ENCODE measurements around the gene DTYMK. TPM values are rescaled to one million over a fixed set of nuclear protein-coding genes. Genes with fewer than 3 reads are reported as not detected.
"Not testable (repeated sequence)": the region's sequence is repeated elsewhere in the genome, so short reads cannot be mapped to it uniquely, and the experiment has no call there.

Gene DTYMK
- total RNA-seq, 2 experiments from 2014 or later = 79.9 to 95.5 TPM

DNA sequence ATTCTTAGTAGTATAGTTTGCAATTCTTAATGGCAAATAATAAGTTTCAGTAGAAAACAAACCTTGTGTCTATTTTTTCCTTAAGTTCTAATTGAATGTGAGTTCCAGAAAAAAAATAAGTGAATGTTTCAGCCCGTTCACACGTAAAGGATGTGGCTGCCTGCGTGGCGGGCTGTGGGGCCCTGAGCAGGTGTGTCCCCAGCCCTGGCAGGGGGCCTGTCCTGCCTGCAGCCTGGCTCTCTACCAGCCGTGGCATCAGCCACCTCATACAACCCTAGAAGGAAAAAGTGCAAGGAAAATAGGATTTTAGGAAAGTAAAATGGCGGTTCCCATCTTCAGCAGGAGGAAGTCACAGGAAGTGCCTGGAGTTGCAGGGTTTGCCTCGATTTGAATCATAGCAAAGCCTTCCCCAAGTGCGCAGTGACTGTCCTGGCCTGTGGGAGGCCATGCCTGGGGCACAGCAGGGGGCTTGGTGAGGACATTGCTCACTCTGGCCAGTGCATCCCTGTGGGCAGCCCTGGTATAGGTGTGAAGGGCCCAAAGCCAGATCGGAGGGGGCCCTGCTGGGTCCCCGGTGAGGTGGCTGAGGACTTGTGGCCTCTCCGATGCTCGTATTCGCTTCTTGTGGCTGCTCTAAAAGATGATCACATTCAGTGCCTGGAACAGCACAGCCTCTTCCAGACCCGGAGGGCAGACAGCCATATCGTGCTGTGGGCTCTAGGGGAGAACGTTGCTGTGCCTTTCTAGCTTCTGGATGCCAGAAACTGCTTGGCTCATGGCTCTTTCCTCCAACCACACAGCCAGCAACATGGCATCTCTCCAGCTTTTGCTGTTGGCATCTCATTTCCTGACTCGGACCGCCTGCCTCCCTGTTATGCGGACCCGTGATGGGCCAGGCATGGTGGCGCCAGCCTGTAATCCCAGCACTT, 12.6 kb downstream of the DTYMK start:
- Mint-ChIP-seq H3K27ac (peak overlapping the region; percentile 32), H3K27me3 (no peaks in the 10 kb centered on the region), H3K9me3 (ENCODE audit: low read depth) (no peaks in the 10 kb centered on the region), H3K4me1 (peaks cover 18% of the 10 kb centered on the region), H3K36me3 (peaks cover 15% of the 10 kb centered on the region), H3K4me3 (no peak overlapping the region)
- CTCF ChIA-PET = no interaction called here
- no peak for ATAC-seq
- DNase-seq = no peak

DNA sequence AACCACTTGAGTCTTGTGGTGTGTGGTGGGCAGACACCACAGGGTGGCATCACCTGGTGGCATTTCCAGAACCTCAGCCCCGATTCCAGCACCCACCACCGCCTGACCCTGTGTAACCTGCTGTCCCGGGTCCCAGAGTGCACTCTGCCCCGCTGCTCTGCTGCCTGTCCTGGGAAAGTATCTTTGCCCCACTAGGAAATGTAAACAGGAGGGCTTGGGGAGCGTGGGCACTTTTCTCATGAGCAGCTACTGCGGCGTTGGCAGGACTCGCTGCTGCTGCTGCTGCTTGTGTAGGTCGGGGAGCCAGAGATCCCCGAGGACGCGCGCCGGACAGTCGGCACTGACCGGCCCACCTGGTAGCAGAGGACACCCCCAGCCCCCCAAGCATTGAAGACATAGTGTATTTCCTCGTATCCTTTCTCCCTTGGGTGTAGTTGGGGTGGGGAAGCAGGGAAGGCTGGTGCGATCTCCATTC, 13.4 kb downstream of the DTYMK start:
- no peaks in the 10 kb centered on the region for H3K27me3 Mint-ChIP-seq
- no peak for DNase-seq
- H3K4me3 Mint-ChIP-seq = no peak overlapping the region
- CTCF ChIA-PET = no interaction called here
- ATAC-seq = no peak
- peaks cover 18% of the 10 kb centered on the region for H3K4me1 Mint-ChIP-seq
- H3K9me3 Mint-ChIP-seq (ENCODE audit: low read depth) = no peaks in the 10 kb centered on the region
- peak overlapping the region; percentile 45 for H3K27ac Mint-ChIP-seq
- peaks cover 20% of the 10 kb centered on the region for H3K36me3 Mint-ChIP-seq

DNA sequence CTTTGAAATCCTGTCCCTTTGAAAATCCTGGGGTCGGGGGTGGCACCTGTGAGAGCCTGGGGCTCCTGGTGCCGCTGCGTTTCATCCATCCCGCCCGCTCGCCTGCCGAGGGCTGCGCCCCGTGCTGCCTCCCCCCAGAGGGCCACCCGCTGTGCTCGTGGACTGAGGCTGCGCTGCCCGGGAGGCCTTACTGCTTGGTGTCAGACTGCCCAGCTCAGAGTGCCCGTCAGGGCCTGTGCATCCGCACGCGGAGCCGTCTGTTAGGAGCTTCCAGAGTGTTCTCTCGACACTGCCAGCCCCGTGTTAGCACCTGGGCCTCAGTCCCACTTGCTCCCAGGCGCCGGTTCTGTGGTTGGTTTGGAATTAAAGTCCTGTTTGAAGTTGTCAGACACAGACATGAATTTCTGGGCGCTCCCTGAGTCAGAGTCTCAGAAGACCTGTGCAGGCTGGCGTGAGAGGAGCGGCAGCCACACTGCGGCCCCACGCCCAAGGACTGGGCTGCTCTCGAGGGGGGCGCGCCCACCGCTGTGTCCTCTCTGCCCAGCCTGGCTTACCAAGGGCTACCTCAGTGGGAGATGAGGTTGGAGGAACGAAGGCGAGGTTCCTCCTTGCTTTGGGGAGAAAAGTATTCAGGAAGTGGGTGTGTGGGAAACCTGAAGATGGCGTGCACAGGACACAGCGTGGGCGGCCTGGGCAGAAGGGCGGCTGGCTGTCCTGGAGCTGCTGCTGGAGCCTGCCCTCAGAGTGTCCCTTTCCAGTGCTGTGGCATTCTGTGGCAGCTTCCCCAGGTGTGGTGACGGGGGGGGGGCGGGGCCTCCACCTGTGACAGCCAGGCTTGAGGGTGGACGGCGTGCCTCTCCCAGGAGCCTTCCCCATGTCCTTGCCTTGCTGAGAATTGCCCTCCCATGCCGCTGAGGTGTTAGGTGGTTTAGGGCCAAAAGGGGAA, 14.1 kb downstream of the DTYMK start:
- H3K27me3 Mint-ChIP-seq = no peaks in the 10 kb centered on the region
- no peak for DNase-seq
- no peak overlapping the region for H3K4me3 Mint-ChIP-seq
- CTCF ChIA-PET = no interaction called here
- H3K27ac Mint-ChIP-seq = peak overlapping the region; percentile 45
- no peak for ATAC-seq
- no peaks in the 10 kb centered on the region for H3K9me3 Mint-ChIP-seq (ENCODE audit: low read depth)
- H3K36me3 Mint-ChIP-seq = peaks cover 17% of the 10 kb centered on the region
- peaks cover 18% of the 10 kb centered on the region for H3K4me1 Mint-ChIP-seq

DNA sequence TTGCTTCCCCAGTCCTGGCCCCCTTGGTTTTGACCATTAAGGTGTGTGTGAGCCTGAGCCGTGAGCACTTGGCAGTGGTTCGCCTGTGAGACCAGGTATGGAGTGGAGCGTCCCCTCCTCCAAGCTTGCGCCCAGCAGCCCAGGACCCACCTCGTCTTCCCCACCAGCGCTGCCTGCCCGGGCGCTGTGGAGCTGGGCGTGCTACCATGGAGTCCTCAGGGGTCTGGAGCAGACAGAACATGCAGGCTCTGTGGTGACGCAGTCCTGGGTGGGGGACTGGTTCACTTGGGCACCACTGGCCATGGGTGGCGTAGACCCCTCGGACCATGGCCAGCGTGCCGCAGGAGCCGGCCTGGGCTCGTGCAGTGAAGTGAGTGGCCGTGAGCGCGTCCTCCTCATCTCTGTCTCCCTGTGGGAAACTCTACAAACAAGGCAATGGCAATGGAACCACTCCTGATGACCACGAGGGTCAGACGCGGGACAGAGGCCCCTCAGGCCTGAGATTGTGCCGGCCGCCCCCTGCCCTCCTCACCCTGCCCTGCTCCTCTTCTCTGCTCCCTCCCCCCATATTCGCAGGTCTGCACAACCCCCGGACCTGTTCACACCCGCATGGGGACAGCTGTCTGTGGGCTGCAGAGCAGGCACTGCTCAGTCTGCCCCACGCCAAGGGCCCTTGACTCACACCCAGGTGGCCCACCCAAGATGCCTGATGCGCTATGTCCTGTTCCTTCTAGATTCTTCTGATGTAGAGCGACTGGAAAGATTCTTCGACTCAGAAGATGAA, 15.0 kb downstream of the DTYMK start:
- Mint-ChIP-seq H3K36me3 (peaks cover 14% of the 10 kb centered on the region), H3K4me1 (peaks cover 18% of the 10 kb centered on the region), H3K4me3 (no peak overlapping the region), H3K27ac (no peak overlapping the region), H3K9me3 (ENCODE audit: low read depth) (no peaks in the 10 kb centered on the region), H3K27me3 (no peaks in the 10 kb centered on the region)
- CTCF ChIA-PET = no interaction called here
- no peak for DNase-seq
- no peak for ATAC-seq

DNA sequence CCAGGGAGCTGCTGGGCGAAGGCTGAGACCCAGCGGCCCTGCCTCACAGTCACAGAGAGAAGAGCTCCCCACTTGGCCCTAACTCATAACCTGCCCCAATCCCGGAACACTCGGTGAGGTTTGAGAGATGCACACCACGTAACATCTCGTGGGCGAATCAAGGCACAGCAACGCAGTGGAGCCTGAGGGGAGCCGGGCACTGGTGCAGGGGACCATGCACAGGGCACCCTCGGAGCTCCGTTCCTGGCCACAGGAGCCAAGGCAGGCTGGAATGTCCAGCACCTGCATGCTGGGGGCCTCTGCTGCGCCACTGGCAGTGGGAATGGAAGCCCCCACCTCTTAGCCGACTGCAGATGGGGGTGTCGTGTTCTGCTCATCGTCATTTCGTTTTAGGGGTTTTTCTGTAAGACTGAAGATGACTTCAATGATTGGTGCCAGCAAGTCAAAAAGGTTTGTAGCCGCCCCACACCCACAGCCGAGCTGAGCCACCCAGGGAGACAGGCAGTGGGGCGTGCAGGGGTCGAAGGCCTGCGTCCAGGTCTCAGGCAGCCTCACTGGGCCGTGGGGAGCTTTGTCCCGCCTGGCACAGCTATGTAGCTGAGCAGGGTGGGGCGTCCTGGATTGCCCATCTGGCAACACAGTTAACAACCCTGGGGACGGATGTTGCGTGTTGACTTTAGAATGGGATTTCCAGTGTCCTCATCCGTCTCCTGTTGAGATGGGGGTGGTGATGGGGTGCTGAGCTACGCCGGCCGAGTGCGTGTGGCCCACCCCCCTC, 16.1 kb downstream of the DTYMK start:
- H3K9me3 Mint-ChIP-seq (ENCODE audit: low read depth) = no peaks in the 10 kb centered on the region
- CTCF ChIA-PET = interaction anchor here (0.8 kb wide), 1 partner anchor 208 kb away, joined by 3 read pairs; no protein-coding TSS in a partner anchor
- no peaks in the 10 kb centered on the region for H3K27me3 Mint-ChIP-seq
- ATAC-seq (no peak), DNase-seq (no peak)
- no peak overlapping the region for H3K4me3 Mint-ChIP-seq
- H3K27ac Mint-ChIP-seq = no peak overlapping the region
- peaks cover 11% of the 10 kb centered on the region for H3K36me3 Mint-ChIP-seq
- H3K4me1 Mint-ChIP-seq = peaks cover 20% of the 10 kb centered on the region

DNA sequence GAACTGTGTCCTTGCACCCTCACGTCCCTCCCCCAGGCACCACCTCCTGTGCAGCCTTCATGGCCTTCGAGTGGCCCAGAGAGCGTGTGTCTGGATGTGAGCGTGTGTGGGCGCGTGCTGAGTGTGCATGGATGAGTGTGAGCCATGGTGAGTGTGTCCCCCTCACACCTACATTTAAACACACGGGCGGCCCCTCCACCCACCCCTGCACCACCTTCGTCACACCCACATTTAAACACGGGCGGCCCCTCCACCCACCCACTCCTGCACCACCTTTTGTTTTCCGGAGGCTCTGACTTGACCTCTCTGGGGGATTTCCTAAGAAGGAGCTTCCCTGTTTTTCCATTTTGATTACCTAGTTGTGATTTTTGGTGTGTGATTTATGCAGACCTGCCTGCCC, 17.8 kb downstream of the DTYMK start:
- Mint-ChIP-seq H3K4me1 (peaks cover 22% of the 10 kb centered on the region), H3K36me3 (peaks cover 11% of the 10 kb centered on the region), H3K27me3 (no peaks in the 10 kb centered on the region), H3K9me3 (ENCODE audit: low read depth) (no peaks in the 10 kb centered on the region), H3K4me3 (no peak overlapping the region), H3K27ac (no peak overlapping the region)
- no peak for DNase-seq
- ATAC-seq = no peak
- CTCF ChIA-PET = no interaction called here

DNA sequence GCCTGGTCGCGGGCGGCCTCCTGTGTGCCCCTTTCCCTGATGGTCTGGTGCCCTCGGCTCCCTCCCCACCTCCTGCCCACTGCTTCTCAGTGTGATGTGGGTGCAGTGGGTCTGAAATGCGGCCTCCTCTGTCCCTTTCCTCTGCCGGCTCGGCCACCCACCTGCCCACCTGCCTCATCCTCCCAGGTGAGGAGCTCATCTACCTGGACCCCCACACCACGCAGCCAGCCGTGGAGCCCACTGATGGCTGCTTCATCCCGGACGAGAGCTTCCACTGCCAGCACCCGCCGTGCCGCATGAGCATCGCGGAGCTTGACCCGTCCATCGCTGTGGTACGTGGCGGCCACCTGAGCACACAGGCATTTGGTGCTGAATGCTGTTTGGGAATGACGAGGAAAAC, 18.3 kb downstream of the DTYMK start:
- no peak overlapping the region for H3K27ac Mint-ChIP-seq
- CTCF ChIA-PET = no interaction called here
- H3K27me3 Mint-ChIP-seq = no peaks in the 10 kb centered on the region
- no peaks in the 10 kb centered on the region for H3K9me3 Mint-ChIP-seq (ENCODE audit: low read depth)
- DNase-seq (no peak), ATAC-seq (no peak)
- peaks cover 11% of the 10 kb centered on the region for H3K36me3 Mint-ChIP-seq
- H3K4me3 Mint-ChIP-seq = no peak overlapping the region
- H3K4me1 Mint-ChIP-seq = peaks cover 17% of the 10 kb centered on the region

DNA sequence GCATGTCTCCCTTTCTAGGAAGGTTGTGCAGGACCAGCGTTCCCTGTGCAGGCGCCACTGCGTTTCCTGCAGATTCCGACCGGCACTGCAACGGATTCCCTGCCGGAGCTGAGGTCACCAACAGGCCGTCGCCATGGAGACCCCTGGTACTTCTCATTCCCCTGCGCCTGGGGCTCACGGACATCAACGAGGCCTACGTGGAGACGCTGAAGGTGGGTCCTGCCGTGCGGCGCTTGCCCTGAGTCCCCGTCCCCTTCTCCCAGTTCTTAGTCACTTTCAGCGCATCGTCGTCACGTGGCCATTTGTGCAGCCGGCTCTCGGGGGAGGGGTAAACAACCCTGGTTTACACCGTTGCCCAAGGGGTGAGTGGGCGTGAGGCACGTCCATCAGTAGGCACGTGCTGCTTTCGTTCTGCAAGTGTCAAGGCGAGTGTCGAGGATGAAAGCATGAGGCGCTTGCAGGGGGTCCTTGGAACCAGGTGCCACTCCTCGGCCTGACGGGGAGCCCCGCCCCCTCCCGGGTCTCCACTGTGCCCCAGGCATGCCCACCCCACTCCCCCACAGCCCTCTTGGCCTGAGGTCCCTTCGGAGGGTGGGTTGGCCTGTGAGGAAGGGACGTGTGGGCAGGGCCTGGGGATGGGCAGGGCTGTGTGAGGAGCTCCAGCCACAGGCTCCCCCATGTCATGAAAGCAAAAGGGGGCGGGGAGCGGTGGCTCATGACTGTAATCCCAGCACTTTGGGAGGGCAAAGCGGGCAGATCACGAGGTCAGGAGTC, 19.8 kb downstream of the DTYMK start:
- peaks cover 11% of the 10 kb centered on the region for H3K36me3 Mint-ChIP-seq
- H3K9me3 Mint-ChIP-seq (ENCODE audit: low read depth) = no peaks in the 10 kb centered on the region
- no peak overlapping the region for H3K4me3 Mint-ChIP-seq
- no peak overlapping the region for H3K27ac Mint-ChIP-seq
- CTCF ChIA-PET = no interaction called here
- ATAC-seq (no peak), DNase-seq (no peak)
- peaks cover 7% of the 10 kb centered on the region for H3K4me1 Mint-ChIP-seq
- H3K27me3 Mint-ChIP-seq = no peaks in the 10 kb centered on the region

DNA sequence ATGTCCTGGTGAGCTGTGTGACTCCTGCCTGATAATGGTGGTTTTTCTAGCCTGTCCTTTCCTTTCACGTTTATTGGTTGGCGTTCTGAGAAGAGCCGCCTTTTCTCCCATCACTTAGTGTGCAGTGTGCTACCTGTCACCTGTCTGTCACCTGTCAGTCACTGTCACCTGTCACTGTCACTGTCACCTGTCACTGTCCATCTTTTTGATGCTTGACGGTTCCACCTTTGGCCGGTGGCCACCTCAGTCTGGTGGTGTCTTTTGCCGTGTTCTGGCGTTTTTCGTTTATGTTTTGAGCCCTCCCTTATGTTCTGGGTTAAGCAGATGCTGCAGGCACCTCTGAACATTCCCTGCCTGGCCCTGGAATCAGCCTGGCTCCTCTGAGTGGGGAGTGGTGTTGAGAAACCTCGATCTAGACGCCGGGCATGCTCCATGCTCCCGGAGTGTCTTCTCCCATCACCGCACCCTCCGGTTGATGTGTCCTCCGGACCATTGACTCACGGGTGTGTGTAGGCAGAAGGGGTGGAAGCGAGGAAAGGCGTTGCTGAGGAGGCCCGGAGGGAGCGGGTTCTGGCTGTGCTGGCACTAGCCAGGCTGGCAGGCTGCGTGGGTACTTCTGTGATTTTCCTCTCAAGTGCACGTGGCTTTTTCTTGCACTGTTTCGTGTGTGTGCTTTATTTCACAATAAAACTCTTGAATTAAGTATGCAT, 20.7 kb downstream of the DTYMK start:
- no peaks in the 10 kb centered on the region for H3K9me3 Mint-ChIP-seq (ENCODE audit: low read depth)
- DNase-seq (no peak), ATAC-seq (no peak)
- H3K27me3 Mint-ChIP-seq = no peaks in the 10 kb centered on the region
- H3K36me3 Mint-ChIP-seq = peaks cover 11% of the 10 kb centered on the region
- H3K4me3 Mint-ChIP-seq = no peak overlapping the region
- peaks cover 7% of the 10 kb centered on the region for H3K4me1 Mint-ChIP-seq
- no peak overlapping the region for H3K27ac Mint-ChIP-seq
- CTCF ChIA-PET = interaction anchor here (2.2 kb wide), 1 partner anchor 213 kb away, joined by 7 read pairs; no protein-coding TSS in a partner anchor

DNA sequence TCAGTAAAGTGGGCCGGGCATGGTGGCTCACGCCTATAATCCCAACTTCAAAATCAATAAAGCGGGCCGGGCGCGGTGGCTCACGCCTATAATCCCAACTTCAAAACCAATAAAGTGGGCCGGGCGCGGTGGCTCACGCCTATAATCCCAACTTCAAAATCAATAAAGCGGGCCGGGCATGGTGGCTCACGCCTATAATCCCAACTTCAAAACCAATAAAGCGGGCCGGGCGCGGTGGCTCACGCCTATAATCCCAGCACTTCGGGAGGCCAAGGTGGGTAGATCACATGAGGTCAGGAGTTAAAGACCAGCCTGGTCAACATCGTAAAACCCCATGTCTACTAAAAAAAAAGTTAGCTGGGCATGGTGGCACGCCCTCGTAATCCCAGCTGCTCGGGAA, 23.9 kb downstream of the DTYMK start:
- H3K4me1 Mint-ChIP-seq, CTCF ChIA-PET, H3K4me3 Mint-ChIP-seq: not testable (repeated sequence)

DNA sequence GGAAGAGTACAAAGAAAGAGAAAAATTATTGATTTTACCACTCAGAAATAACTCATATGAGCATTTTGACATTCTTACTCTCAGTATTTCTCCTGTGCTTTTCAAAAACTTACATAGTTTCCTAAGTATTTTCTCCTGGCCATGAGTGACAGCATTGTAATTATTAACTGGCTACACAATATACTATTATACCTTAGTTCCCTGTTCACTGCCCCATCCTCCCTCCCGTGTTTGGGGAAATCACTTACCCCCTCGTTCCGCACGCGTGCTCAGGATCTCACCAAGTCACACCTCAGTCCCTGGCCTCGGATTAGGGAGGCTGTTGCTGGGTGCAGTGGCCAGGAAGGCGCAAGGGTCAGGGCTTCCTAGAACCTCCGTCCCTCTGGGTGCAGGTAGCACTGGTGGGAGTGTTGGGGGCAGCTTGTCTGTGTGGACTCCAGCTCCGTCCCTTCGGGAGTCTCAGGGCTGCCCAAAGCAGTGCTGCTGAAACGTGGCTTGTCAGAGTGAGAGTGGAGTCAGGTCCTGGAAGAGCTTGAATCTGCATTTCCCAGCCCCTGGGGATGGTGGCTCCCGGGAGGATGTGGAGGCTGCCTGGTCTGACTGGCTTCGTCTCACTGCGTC, 25.9 kb downstream of the DTYMK start:
- Mint-ChIP-seq H3K36me3 (peaks cover 13% of the 10 kb centered on the region), H3K9me3 (ENCODE audit: low read depth) (no peaks in the 10 kb centered on the region), H3K4me3 (no peak overlapping the region), H3K27ac (no peak overlapping the region), H3K4me1 (peaks cover 7% of the 10 kb centered on the region), H3K27me3 (no peaks in the 10 kb centered on the region)
- no peak for DNase-seq
- ATAC-seq = no peak
- CTCF ChIA-PET = interaction anchor here (1.4 kb wide), 1 partner anchor 73 kb away, joined by 3 read pairs; no protein-coding TSS in a partner anchor

More for the DNA sequence above, 23.9 kb downstream of the DTYMK start:
- H3K36me3 Mint-ChIP-seq = peaks cover 12% of the 10 kb centered on the region
- ATAC-seq; DNase-seq; H3K27ac Mint-ChIP-seq; H3K9me3 Mint-ChIP-seq (ENCODE audit: low read depth); H3K27me3 Mint-ChIP-seq: not testable (repeated sequence)
